HG03103 (cell line): Measurements from ENCODE around the gene PET100.

Experiments
- ATAC-seq: cut with Tn5 transposase; IDR thresholded peaks from one replicate; pipeline ENCODE4 v1.9.1; 2021; ENCODE audit warnings: low read depth; ENCODE audit not compliant: unreplicated experiment

PET100 gene

GRCh38 chr19:7646426-7646700, 16.8 kb downstream of the PET100 start:
- no peak for ATAC-seq

- ATAC-seq = no peak
Observed at GRCh38 chr19:7647156-7647555, 17.6 kb downstream of the PET100 start.

GRCh38 chr19:7648265-7649014, 18.8 kb downstream of the PET100 start:
- no peak for ATAC-seq

DNA sequence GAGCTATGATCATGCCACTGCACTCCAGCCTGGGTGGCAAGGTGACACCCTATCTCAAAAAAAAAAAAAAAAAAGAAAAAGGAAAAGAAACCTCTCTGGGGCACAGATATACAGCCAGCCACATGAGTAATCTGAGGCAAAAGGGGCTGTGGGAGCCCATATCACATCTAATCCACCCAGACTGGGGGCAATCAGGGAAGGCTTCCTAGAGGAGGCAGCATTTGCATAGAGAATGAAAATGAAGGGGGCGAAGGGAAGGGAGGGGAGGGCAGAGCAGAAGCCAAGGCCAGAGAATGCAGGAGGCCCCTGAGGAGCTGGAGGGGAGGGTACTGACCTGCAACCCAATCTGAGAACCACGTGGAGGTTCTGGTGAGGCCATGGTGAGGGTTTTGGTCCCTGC, 20.6 kb downstream of the PET100 start:
- ATAC-seq = no peak

DNA sequence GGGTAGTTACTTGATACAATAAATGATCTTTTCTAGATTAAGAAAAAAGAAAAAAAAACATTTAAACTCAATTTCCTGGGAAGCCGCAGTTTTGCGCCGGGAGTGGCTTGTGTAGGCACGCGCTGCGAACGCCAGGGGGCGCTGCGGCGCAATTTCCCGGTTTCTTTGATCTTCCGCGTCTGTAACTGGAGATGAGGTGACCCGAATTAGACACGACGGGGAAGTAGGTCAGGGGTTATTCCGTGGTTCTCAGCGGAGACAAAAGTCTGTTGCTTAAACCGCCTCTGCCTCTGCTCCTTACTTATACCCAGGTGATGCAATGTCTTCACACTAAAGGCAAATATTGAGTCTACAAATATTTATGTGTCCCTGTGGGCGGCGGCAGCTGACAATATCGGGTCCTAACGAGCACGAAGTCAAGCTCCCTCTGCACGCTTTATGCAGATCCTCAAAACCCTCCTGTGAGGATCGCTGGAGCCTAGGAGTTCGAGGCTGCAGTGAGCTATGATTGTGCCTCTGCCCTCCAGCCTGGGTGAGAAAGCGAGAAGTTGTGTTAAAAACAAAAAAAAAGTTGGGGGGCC, 22.6 kb downstream of the PET100 start:
- no peak for ATAC-seq

GRCh38 chr19:7654401-7654800, 24.8 kb downstream of the PET100 start:
- no peak for ATAC-seq

DNA sequence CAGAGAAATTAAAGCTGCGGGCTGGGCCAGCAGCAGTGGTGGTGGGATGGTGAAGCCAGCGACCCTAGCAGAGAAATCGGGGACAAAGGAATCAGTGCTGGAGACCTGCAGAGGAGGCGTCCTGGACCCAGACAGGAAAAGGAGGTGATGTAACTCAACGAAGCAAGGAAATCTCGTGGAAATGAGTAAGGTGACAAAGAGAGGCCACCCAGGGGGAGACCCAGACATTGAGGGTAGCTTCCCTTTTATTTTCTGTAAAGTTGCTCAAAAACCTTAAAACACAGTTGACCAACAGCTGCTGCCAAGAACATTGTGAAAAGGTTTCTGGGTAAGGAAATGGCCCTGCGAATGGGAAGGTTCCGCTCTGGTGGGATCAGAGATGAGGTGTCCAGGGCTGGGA, 26.0 kb downstream of the PET100 start:
- no peak for ATAC-seq

- no peak for ATAC-seq
Observed at GRCh38 chr19:7657131-7657751, 27.6 kb downstream of the PET100 start.

GRCh38 chr19:7658219-7658686, 28.7 kb downstream of the PET100 start:
- ATAC-seq = no peak

DNA sequence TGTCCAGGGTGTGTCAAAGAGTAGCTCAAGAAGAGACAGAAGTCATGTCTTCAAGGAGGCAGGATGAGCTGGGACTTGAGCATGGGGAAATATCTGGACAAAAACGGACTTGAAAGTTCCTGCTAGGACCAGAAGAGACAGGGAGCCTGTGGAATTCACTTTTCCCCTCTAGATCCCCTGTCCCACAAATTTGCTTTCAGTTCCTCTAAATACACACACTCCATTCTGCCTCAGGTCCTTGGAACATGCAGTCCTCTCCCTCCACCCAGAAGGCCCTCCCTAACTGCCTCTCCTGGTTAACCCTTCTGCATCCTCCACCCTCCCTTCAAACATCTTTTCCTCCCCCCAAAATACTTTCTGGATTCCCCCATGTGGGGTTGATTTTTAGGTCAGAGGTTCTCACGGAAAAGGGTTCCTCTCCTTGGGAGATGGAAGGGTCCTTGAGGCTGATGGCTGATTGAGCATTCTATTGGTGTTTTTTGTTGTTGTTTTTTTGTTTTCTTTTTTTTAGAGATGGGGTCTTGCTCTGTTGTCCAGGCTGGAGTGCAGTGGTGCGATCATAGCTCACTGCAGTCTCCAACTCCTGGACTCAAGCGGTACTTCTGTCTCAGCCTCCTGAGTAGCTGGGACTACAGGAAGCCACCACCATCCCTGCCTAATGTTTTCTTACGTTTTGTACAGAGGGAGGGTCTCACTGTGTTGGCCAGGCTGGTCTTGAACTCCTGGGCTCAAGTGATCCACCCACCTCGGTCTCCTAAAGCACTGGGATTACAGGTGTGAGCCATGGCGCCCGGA, 32.3 kb downstream of the PET100 start:
- ATAC-seq = no peak

DNA sequence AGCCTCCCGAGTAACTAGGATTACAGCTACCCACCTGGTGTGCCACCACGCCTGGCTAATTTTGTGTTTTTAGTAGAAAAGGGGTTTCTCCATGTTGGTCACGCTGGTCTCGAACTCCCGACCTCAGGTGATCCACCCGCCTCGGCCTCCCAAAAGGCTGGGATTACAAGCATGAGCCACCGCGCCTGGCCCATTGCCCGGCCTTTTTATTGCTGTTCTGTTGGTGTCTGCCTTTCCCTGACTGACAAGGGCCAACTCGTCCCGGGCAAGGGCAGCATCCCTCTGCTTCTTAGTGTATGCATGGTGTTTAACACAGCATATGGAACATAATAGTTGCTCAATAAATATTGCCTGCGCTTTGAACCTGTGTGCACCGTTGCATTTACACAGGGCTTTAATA, 33.1 kb downstream of the PET100 start:
- no peak for ATAC-seq

DNA sequence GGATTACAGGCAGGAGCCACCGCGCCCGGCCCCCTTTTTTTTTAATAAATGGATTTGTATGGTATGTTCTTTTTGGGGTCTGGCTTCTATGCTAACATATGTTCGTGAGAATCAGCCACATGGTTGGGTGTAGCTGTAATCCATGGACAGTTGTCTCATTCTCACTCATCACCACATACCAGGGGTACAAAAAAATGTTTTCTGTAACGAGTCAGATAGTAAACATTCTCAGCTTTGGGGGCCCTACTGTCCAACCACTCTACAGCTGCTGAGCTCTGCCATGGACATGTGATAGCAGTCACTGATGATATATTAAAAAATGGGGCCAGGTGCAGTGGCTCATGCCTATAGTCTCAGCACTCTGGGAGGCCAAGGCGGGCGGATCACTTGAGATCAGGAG, 34.1 kb downstream of the PET100 start:
- no peak for ATAC-seq

GRCh38 chr19:7665076-7665475, 35.5 kb downstream of the PET100 start:
- no peak for ATAC-seq

GRCh38 chr19:7668842-7669241, 39.2 kb downstream of the PET100 start, which contains the start of gene RETN:
TSS of gene RETN (plus strand) at chr19:7669049. CDS start at chr19:7669327, 278 bp downstream.
- ATAC-seq = no peak

DNA sequence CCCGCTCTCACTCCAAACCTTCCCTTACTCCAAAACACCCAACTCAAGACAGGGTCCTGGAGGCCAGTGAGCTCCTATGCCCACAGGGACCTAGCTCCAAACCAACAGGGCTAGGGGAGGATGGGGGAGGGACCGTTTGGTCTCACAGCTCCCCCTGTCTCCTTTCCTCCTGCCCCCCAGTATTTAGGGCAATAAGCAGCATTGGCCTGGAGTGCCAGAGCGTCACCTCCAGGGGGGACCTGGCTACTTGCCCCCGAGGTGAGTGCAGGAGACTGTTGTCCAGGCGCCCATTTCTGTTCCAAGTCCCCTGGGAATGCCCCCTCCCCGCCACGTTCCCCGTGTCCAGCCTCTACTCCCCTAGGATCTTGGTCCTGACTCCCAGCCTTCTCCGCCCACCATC, 40.0 kb downstream of the PET100 start:
- no peak for ATAC-seq

DNA sequence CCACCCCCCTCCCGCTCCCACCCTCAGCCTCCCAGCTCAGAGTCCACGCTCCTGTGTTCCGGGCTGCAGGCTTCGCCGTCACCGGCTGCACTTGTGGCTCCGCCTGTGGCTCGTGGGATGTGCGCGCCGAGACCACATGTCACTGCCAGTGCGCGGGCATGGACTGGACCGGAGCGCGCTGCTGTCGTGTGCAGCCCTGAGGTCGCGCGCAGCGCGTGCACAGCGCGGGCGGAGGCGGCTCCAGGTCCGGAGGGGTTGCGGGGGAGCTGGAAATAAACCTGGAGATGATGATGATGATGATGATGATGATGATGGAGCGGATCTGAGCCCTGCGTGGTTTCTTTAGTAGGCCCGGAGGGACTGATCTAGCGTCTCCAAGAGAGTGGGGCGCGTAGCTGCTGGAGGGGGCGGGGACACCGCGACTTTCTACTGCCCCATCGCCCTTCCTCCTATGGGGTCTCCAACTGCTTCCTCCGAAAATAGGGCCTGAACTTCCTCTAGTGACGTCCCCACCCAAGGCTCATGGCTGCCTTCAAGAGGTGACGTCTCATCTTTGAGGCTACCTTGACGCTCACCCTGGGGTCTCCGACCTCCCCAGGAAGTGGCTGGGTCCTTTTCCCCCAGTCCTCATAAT, 40.7 kb downstream of the PET100 start:
- no peak for ATAC-seq

- ATAC-seq = no peak
Observed at GRCh38 chr19:7670790-7671189, 41.2 kb downstream of the PET100 start.

DNA sequence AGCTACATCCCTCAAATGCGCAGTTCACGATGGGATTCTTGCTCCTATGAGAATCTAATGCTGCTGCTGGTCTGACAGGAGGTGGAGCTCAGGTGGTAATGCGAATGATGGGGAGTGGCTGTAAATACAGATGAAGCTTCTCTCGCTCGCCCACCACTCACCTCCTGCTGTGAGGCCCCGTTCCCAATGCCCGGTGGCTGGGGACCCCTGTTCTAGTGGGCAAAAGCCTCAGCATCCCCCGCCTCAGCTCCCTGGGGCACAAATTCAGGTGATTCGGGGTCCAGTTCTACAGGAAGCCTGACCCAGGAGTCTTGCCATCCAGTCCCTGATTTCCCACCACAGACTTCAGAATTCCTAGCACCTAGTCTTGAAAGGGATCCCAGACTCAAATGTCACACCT, 42.9 kb downstream of the PET100 start:
- ATAC-seq = no peak

GRCh38 chr19:7674010-7675005, 44.7 kb downstream of the PET100 start:
- no peak for ATAC-seq

- no peak for ATAC-seq
Observed at GRCh38 chr19:7676376-7676775, 46.8 kb downstream of the PET100 start.
